ENCODE data around the gene CELF4. TPM values are rescaled to one million over a fixed set of nuclear protein-coding genes. Genes with fewer than 3 reads are reported as not detected.

Gene CELF4
- polyA plus RNA-seq, 1 donor (not counting 4 experiments of a cell fraction or from before 2014, with no cell fraction given), result not detected

DNA sequence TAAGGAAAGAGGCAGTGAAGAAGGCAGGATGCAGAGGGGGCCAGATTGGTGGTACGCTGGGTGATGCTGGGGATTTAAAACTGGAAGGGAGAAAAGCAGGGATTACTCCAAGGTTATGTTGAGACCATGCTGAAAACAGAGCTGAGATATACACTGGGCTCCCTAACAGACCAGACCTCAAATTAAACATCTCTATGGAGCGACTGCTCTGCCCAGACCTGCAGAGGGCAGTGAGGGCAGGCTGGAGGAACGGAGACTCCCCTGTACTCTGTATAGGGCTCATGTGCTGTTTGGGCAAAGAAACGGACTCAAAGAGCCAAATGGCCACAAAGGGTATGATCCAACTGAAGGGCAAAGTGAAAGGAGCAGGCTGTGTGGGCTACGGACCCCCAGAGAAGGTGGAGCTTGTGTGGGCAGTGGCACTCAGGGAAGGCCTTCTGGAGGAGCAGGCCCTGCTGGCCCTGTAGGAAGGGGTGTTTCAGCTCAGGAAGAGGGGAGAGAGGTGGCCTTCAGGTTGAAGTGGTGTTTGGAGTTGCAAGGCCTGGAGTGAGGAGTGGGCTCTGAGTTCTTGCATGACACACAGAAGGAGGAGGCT lies 4.8 kb upstream of the CELF4 start:
- H3K9me3 ChIP-seq (ENCODE audit: control insufficient read depth, low read depth, low read length), result no peaks in the 10 kb centered on the region
- H4K20me1 ChIP-seq (ENCODE audit: control insufficient read depth, extremely low read depth, insufficient read depth, low read length), result no peaks in the 10 kb centered on the region
- no peak for DNase-seq (ENCODE audit: low read depth, low spot score)
- no peaks in the 10 kb centered on the region for H3K36me3 ChIP-seq (ENCODE audit: control insufficient read depth in 2 of 2, extremely low read depth in 1 of 2, insufficient read depth in 2 of 2, low read length in 2 of 2)
- TF ChIP-seq, protein P1, sequence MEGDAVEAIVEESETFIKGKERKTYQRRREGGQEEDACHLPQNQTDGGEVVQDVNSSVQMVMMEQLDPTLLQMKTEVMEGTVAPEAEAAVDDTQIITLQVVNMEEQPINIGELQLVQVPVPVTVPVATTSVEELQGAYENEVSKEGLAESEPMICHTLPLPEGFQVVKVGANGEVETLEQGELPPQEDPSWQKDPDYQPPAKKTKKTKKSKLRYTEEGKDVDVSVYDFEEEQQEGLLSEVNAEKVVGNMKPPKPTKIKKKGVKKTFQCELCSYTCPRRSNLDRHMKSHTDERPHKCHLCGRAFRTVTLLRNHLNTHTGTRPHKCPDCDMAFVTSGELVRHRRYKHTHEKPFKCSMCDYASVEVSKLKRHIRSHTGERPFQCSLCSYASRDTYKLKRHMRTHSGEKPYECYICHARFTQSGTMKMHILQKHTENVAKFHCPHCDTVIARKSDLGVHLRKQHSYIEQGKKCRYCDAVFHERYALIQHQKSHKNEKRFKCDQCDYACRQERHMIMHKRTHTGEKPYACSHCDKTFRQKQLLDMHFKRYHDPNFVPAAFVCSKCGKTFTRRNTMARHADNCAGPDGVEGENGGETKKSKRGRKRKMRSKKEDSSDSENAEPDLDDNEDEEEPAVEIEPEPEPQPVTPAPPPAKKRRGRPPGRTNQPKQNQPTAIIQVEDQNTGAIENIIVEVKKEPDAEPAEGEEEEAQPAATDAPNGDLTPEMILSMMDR (optimal IDR thresholded peaks at IDR 0.05 in 1 of 3, IDR thresholded peaks at IDR 0.05 in 1 of 3, conservative IDR thresholded peaks at IDR 0.05 in 1 of 3; ENCODE audit: extremely low read depth in 1 of 3, insufficient read depth in 2 of 3, low read length in 3 of 3), result peak in 1 of 3 experiments; percentile 32
- TF ChIP-seq EZH2 (IDR thresholded peaks at IDR 0.05; ENCODE audit: low read length), result no peak
- no peaks in the 10 kb centered on the region for H3K9me1 ChIP-seq (ENCODE audit: control insufficient read depth, extremely low read depth, insufficient read depth, low read length)
- dilution Hi-C loops (cut with MboI; ENCODE audit: extremely low pct_ligation_motif_present, low sequenced_read_pairs), result no loop called here
- no peak overlapping the region for H2AFZ ChIP-seq (ENCODE audit: control insufficient read depth, low read length)
- H3K4me1 ChIP-seq (ENCODE audit: control insufficient read depth, extremely low read depth, insufficient read depth, low read length), result peaks cover 8% of the 10 kb centered on the region
- no peaks in the 10 kb centered on the region for H3K79me2 ChIP-seq (ENCODE audit: control insufficient read depth, insufficient read depth, low read length)
- H3K4me2 ChIP-seq (ENCODE audit: control insufficient read depth, extremely low read depth, insufficient read depth, low read depth, low read length), result no peak overlapping the region
- no peak overlapping the region for H3K9ac ChIP-seq (ENCODE audit: control insufficient read depth, extremely low read depth, insufficient read depth, low read length)
- no peak overlapping the region for H3K4me3 ChIP-seq (ENCODE audit: control insufficient read depth in 2 of 3, extremely low read depth in 1 of 3, insufficient read depth in 2 of 3, low read depth in 1 of 3, low read length in 3 of 3)
- H3K27ac ChIP-seq (ENCODE audit: control insufficient read depth, insufficient read depth, low read length), result no peak overlapping the region
- peaks cover 41% of the 10 kb centered on the region for H3K27me3 ChIP-seq (ENCODE audit: control insufficient read depth, extremely low read depth, insufficient read depth, low read length)
- no peak for FAIRE-seq

DNA sequence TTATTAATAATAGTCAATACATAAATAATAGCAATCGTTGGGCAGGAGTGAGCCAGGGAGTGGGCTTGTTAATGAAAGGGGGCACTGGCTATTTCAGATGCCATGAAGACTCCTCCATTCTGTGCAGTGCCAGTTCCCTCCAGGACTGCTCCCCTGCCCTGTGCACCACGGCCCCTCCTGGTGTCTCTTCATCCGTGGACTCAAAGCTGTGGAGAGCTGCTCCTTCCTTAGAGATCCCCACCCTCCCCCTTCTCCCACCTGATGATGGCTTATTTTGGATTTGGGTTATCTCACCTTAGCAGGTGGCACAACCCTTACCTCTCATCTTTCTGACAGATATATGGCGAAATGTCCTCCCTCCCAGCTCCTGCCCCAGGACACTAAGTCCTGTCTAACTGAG lies 3.1 kb upstream of the CELF4 start:
- FAIRE-seq, result no peak
- peaks cover 59% of the 10 kb centered on the region for H3K27me3 ChIP-seq (ENCODE audit: control insufficient read depth, extremely low read depth, insufficient read depth, low read length)
- H3K9ac ChIP-seq (ENCODE audit: control insufficient read depth, extremely low read depth, insufficient read depth, low read length), result no peak overlapping the region
- H3K4me3 ChIP-seq (ENCODE audit: control insufficient read depth in 2 of 3, extremely low read depth in 1 of 3, insufficient read depth in 2 of 3, low read depth in 1 of 3, low read length in 3 of 3), result no peak overlapping the region
- H3K9me3 ChIP-seq (ENCODE audit: control insufficient read depth, low read depth, low read length), result no peaks in the 10 kb centered on the region
- no peak for DNase-seq (ENCODE audit: low read depth, low spot score)
- H4K20me1 ChIP-seq (ENCODE audit: control insufficient read depth, extremely low read depth, insufficient read depth, low read length), result no peaks in the 10 kb centered on the region
- no peak overlapping the region for H3K4me2 ChIP-seq (ENCODE audit: control insufficient read depth, extremely low read depth, insufficient read depth, low read depth, low read length)
- TF ChIP-seq, protein P1 (optimal IDR thresholded peaks at IDR 0.05 in 1 of 3, IDR thresholded peaks at IDR 0.05 in 1 of 3, conservative IDR thresholded peaks at IDR 0.05 in 1 of 3; ENCODE audit: extremely low read depth in 1 of 3, insufficient read depth in 2 of 3, low read length in 3 of 3), result no peak
- no peak for TF ChIP-seq EZH2 (IDR thresholded peaks at IDR 0.05; ENCODE audit: low read length)
- H3K27ac ChIP-seq (ENCODE audit: control insufficient read depth, insufficient read depth, low read length), result no peak overlapping the region
- no peaks in the 10 kb centered on the region for H3K9me1 ChIP-seq (ENCODE audit: control insufficient read depth, extremely low read depth, insufficient read depth, low read length)
- H3K4me1 ChIP-seq (ENCODE audit: control insufficient read depth, extremely low read depth, insufficient read depth, low read length), result peaks cover 3% of the 10 kb centered on the region
- dilution Hi-C loops (cut with MboI; ENCODE audit: extremely low pct_ligation_motif_present, low sequenced_read_pairs), result no loop called here
- H2AFZ ChIP-seq (ENCODE audit: control insufficient read depth, low read length), result no peak overlapping the region
- H3K79me2 ChIP-seq (ENCODE audit: control insufficient read depth, insufficient read depth, low read length), result no peaks in the 10 kb centered on the region
- no peaks in the 10 kb centered on the region for H3K36me3 ChIP-seq (ENCODE audit: control insufficient read depth in 2 of 2, extremely low read depth in 1 of 2, insufficient read depth in 2 of 2, low read length in 2 of 2)

All from keratinocyte (primary cell).